Measurements from ENCODE around the gene C16orf96.

The C16orf96 gene

GRCh38 chr16:4556112-4556511, at the start of gene C16orf96:
C16orf96 (plus strand) TSS chr16:4556340; CDS start chr16:4556490, 150 bp downstream.
- DNase-seq: no peak

- DNase-seq: peak; percentile 41 to 78
Observed at GRCh38 chr16:4506450-4506849, 49.7 kb upstream of the C16orf96 start.

- DNase-seq: no peak
Observed at GRCh38 chr16:4507588-4508345, 48.4 kb upstream of the C16orf96 start.

- no peak for DNase-seq
Observed at GRCh38 chr16:4508806-4509205, 47.3 kb upstream of the C16orf96 start.

GRCh38 chr16:4509420-4509819, 46.7 kb upstream of the C16orf96 start:
- no peak for DNase-seq

- no peak for DNase-seq
Observed at GRCh38 chr16:4510131-4510530, 46.0 kb upstream of the C16orf96 start.

- no peak for DNase-seq
Observed at GRCh38 chr16:4510747-4511426, 45.3 kb upstream of the C16orf96 start.

GRCh38 chr16:4511441-4512082, 44.6 kb upstream of the C16orf96 start:
- DNase-seq: peak in 1 of 2 experiments; percentile 39

- DNase-seq: no peak
Observed at GRCh38 chr16:4512473-4512872, 43.7 kb upstream of the C16orf96 start.

GRCh38 chr16:4513086-4513860, 42.9 kb upstream of the C16orf96 start:
- no peak for DNase-seq

GRCh38 chr16:4513881-4514280, 42.3 kb upstream of the C16orf96 start:
- DNase-seq: no peak

- DNase-seq: no peak
Observed at GRCh38 chr16:4514606-4515005, 41.5 kb upstream of the C16orf96 start.

GRCh38 chr16:4515611-4516233, 40.4 kb upstream of the C16orf96 start:
- DNase-seq: no peak

GRCh38 chr16:4517812-4518680, 38.1 kb upstream of the C16orf96 start:
- peak in 1 of 2 experiments; percentile 48 for DNase-seq

GRCh38 chr16:4519274-4520058, 36.7 kb upstream of the C16orf96 start:
- no peak for DNase-seq

GRCh38 chr16:4520913-4521312, 35.2 kb upstream of the C16orf96 start:
- DNase-seq: no peak

GRCh38 chr16:4522051-4522581, 34.0 kb upstream of the C16orf96 start:
- peak; percentile 89 to 95 for DNase-seq

GRCh38 chr16:4523686-4524085, 32.5 kb upstream of the C16orf96 start:
- DNase-seq: no peak

- DNase-seq: no peak
Observed at GRCh38 chr16:4524571-4524970, 31.6 kb upstream of the C16orf96 start.

GRCh38 chr16:4525069-4525468, 31.1 kb upstream of the C16orf96 start:
- DNase-seq: no peak
